Heart left ventricle (tissue), 13 donors: ENCODE results near the gene MGA.

Source experiments
- CTCF ChIP-seq, 12 donors: fragments of 200-600 bp; sonication (generic) in 4 of 12; IDR thresholded peaks; one replicate each; pipeline versions ENCODE4 v1.5.0 to v1.8.0; 2018 to 2022; ENCODE audit warnings: antibody characterized with exemption in 12 of 12, mild to moderate bottlenecking in 5 of 12
- POLR2A ChIP-seq, 2 donors: fragments of 450-650 bp; IDR thresholded peaks; one replicate each; pipeline ENCODE4 v1.6.1; 2017; ENCODE audit warnings: antibody characterized with exemption in 2 of 2, mild to moderate bottlenecking in 2 of 2, moderate library complexity in 2 of 2
- donor health status: ischemic (EF 13 %, LVEDD 7.1; RV severe dilation, severe dysfunction).
- donor health status: DM: no; HTN: yes; CAD: no.
- donor health status: DM: no; HTN: no; CAD: no.
- donor health status: ischemic (EF 25% LVEDD 6.9; RV normal size, moderate dysfunction).
- donor health status: ischemic (EF 25% LVEDD 5.7; RV mildly dilated, moderate dysfunction).
- donor health status: ischemic (EF 35%, LVEDD 5.7; RV mildly dilated, moderate dysfunction).
- donor health status: nonischemic (EF 11% LVEDD 7.7; RV severe dilation, severe dysfunction).
- donor health status: DM: yes; HTN: yes; CAD: no.
- donor health status: PGD.
- donor health status: ischemic (EF 29% LVEDD 5.4; RV normal size, mild dysfunction).
- donor health status: nonischemic (EF 23%, LVEDD 6.1; RV moderate dilation, normal function).

- TF ChIP-seq CTCF (IDR thresholded peaks at IDR 0.05) (no peak), POLR2A (IDR thresholded peaks at IDR 0.05) (no peak)
Observed at GRCh38 chr15:41809121-41809520, 148.9 kb downstream of the MGA start.
